Upper lobe of left lung (tissue), 4 donors: ENCODE data around the gene PTEN.

ENCODE experiments used
- CTCF ChIP-seq, 6 experiments: fragments of 450-650 bp in 4 of 6; fragments of 200-600 bp in 2 of 6; sonication (generic) in 2 of 6; IDR thresholded peaks; one replicate each; pipeline ENCODE4 v1.5.1; 2016 to 2019; ENCODE audit warnings: antibody characterized with exemption in 6 of 6
- EP300 ChIP-seq, 4 donors: sonication (generic); formaldehyde crosslinking; IDR thresholded peaks; one replicate each; pipeline ENCODE4 v1.5.1; 2017; ENCODE audit warnings: antibody characterized with exemption in 4 of 4, control low read depth in 2 of 4
- POLR2A ChIP-seq, 4 donors: fragments of 450-650 bp; IDR thresholded peaks; one replicate each; pipeline ENCODE4 v1.5.1; 2016 to 2017; ENCODE audit warnings: antibody characterized with exemption in 4 of 4, mild to moderate bottlenecking in 2 of 4

GRCh38 chr10:87841186-87841585, 22.2 kb upstream of the PTEN start:
- TF ChIP-seq CTCF (IDR thresholded peaks at IDR 0.05) (no peak), POLR2A (IDR thresholded peaks at IDR 0.05) (no peak), EP300 (IDR thresholded peaks at IDR 0.05) (no peak)
